Stimulated activated CD8-positive, alpha-beta memory T cell treated with anti-CD3 and anti-CD28 coated beads, Interleukin-7, amount 100 ng/mL, for 48 hours (primary cell): Measurements from ENCODE around the gene ZMYND8.
"Not testable (repeated sequence)": the region's sequence is repeated elsewhere in the genome, so short reads cannot be mapped to it uniquely, and the experiment has no call there.

Experiments used
- DNase-seq, 2 donors: peaks; one replicate each; pipeline ENCODE4 v3.0.0-alpha.2; 2020; ENCODE audit warnings: low read depth in 1 of 2; ENCODE audit errors: extremely low read depth in 1 of 2

The ZMYND8 gene

GRCh38 chr20:47356526-47357295, at the start of gene ZMYND8:
Gene ZMYND8 (minus strand): TSS chr20:47356699. CDS start chr20:47356670, 29 bp downstream.
- peak; percentile 80 to 89 for DNase-seq

DNA sequence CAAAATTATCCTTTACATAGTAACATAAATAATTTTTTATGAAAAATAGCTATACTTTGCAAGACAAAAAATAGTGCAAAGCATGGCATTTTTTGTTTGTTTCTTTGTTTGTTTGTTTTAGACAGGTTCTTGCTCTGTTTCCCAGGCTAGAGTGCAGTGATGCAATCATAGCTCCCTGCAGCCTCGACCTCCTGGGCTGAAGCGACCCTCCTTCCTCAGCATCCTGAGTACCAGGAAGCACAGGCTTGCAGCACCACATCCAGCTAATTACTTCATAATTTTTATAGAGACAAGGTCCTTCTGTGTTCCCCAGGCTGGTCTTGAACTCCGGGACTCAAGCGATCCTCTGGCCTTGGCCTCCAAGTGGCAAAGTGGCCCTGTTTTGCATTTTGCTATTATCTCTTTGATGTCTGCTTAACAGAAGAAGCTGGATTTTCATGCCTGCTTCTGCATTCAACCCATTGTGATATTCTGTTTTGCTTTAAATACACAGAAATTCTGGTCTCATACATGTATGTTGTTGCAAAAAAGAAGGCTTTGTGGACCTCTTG, 49.4 kb upstream of the ZMYND8 start:
- DNase-seq: no peak

GRCh38 chr20:47400685-47401084, 44.2 kb upstream of the ZMYND8 start:
- DNase-seq: no peak

- DNase-seq: no peak
Observed at GRCh38 chr20:47397652-47398301, 41.3 kb upstream of the ZMYND8 start.

DNA sequence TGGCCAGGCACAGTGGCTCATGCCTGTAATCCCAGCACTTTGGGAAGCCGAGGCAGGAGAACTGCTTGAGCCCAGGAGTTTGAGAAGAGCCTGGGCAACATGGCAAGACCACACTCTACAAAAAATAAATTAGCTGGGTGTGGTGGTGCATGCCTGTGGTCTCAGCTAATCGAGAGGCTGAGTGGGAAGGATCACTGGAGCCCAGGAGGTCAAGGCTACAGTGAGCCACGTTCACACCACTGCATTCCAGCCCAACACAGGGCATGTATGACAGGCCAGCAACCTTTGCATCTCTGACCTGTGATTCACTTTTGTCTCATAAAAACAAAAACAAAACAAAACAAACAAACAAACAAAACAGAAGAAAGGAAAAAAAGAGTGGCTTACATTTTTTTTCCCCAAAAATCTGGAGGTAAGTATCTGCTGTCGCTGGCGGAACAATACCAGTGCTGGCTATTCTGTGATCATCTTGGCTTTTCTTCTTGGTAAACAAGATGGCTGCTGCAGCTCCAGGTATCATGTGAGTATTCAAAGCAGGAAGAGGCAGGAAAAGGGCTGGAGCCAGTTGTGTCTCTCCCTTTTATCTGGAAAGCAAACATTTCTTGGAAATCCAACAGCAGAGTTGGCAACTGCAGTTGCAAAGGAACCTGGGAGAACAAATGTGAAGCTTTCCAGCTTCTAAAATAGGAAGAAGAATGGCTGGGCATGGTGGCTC, 40.4 kb upstream of the ZMYND8 start:
- no peak for DNase-seq

- not testable (repeated sequence) for DNase-seq
Observed at GRCh38 chr20:47393796-47394514, 37.5 kb upstream of the ZMYND8 start.

- no peak for DNase-seq
Observed at GRCh38 chr20:47392721-47393073, 36.2 kb upstream of the ZMYND8 start.

GRCh38 chr20:47392015-47392720, 35.7 kb upstream of the ZMYND8 start:
- DNase-seq: peak in 1 of 2 donors; percentile 28

- DNase-seq: no peak
Observed at GRCh38 chr20:47391276-47392010, 34.9 kb upstream of the ZMYND8 start.

- DNase-seq: no peak
Observed at GRCh38 chr20:47389867-47390347, 33.4 kb upstream of the ZMYND8 start.

DNA sequence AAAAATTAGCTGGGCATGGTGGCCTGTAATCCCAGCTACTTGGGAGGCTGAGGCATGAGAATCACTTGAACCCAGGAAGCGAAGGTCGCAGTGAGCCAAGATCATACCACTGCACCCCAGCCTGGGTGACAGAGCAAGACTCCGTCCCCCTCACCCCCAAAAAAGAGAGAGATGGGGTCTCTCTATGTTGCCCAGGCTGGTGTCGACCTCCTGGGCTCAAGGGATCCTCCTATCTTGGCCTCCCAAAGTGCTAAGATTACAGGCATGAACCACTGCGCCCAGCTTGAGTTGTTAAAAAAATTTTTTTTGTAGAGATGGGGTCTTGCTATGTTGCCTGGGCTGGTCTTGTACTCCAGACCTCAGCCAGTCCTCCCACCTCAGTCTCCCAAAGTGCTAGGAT, 29.5 kb upstream of the ZMYND8 start:
- not testable (repeated sequence) for DNase-seq

DNA sequence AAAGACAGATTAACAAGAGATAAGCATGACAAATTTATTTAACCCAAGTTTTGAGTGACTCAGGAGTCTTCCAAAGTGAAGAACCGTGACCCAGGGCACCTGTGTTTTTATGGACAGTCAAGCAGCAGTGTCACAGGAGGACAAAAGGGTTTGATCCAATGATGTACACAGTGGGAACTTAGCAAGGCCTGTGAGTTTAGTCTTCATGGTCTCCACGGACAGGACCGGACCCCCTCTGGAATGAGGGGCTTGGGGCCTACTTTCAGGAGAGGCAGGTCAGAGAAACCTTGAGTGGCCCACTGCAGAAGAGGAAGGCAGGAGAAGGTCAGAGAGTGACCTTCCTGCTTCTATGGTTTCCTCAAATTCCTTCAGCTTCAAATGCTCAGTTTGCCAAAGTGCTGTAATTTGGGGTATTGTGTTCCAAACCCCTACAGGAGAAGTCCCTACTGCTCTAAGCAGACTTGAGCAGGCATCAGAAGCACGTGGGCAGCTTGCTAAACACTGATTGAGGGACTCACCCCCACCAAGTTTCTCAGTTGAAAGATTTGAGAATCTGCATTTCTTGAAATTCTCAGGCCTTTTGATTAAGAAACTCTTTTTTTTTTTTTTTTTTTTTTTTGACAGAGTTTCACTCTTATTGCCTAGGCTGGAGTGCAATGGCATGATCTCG, 26.4 kb upstream of the ZMYND8 start:
- DNase-seq: no peak

- no peak for DNase-seq
Observed at GRCh38 chr20:47380481-47380880, 24.0 kb upstream of the ZMYND8 start.

GRCh38 chr20:47379433-47380150, 23.1 kb upstream of the ZMYND8 start:
- no peak for DNase-seq

GRCh38 chr20:47377122-47377722, 20.7 kb upstream of the ZMYND8 start:
- DNase-seq: no peak

DNA sequence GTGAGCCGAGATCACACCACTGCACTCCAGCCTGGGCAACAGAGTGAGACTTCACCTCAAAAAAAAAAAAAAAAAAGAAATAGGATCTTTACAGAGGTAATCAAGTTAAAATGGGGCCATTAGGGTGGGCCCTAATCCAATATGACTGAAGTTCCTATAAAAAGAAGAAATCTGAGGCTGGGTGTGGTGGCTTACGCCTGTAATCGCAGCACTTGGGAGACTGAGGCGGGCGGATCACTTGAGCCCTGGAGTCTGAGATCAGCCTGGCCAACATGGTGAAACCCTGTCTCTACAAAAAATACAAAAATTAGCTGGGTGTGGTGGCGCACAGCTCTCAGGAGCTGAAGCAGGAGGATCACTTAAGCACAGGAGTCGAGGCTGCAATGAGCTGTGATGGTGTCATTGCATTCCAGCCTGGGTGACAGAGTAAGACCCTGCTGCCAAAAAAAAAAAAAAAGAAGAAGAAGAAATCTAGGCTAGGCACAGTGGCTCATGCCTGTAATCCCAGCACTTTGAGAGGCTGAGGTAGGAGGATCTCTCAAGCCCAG, 19.7 kb upstream of the ZMYND8 start:
- not testable (repeated sequence) for DNase-seq

GRCh38 chr20:47374121-47374520, 17.6 kb upstream of the ZMYND8 start:
- DNase-seq: not testable (repeated sequence)
